C1 segment of cervical spinal cord (tissue), 14 donors: ENCODE data around the gene SPATA31D3.
A peak's percentile ranks its signal among the peaks of the same experiment; 100 is the strongest.
"Not testable (repeated sequence)": the region's sequence is repeated elsewhere in the genome, so short reads cannot be mapped to it uniquely, and the experiment has no call there.

Source experiments
- DNase-seq, 14 donors: peaks; one replicate each; lab custom pipeline; 2025; lab: John Stamatoyannopoulos, UW

The SPATA31D3 gene

GRCh38 chr9:81943393-81943792, at the start of gene SPATA31D3:
SPATA31D3 (plus strand) TSS chr9:81943500; CDS start chr9:81943586, 86 bp downstream.
- DNase-seq, result not testable (repeated sequence)

GRCh38 chr9:81893929-81894328, 49.4 kb upstream of the SPATA31D3 start:
- no peak for DNase-seq

- DNase-seq, result no peak
Observed at GRCh38 chr9:81894891-81895290, 48.4 kb upstream of the SPATA31D3 start.

GRCh38 chr9:81896070-81896469, 47.2 kb upstream of the SPATA31D3 start:
- DNase-seq, result no peak

GRCh38 chr9:81898851-81899250, 44.4 kb upstream of the SPATA31D3 start:
- no peak for DNase-seq

- no peak for DNase-seq
Observed at GRCh38 chr9:81902196-81902595, 41.1 kb upstream of the SPATA31D3 start.

GRCh38 chr9:81902626-81903025, 40.7 kb upstream of the SPATA31D3 start:
- no peak for DNase-seq

GRCh38 chr9:81906671-81907070, 36.6 kb upstream of the SPATA31D3 start:
- DNase-seq, result no peak

- no peak for DNase-seq
Observed at GRCh38 chr9:81912135-81912534, 31.2 kb upstream of the SPATA31D3 start.

GRCh38 chr9:81915801-81916505, 27.3 kb upstream of the SPATA31D3 start:
- no peak for DNase-seq

- not testable (repeated sequence) for DNase-seq
Observed at GRCh38 chr9:81918507-81918906, 24.8 kb upstream of the SPATA31D3 start.

GRCh38 chr9:81928305-81928704, 15.0 kb upstream of the SPATA31D3 start, which contains the start of gene SPATA31D4:
SPATA31D4 (plus strand) TSS chr9:81928428; CDS start chr9:81928514, 86 bp downstream.
- DNase-seq, result not testable (repeated sequence)

- not testable (repeated sequence) for DNase-seq
Observed at GRCh38 chr9:81930147-81930546, 13.2 kb upstream of the SPATA31D3 start.

GRCh38 chr9:81933547-81933946, 9.8 kb upstream of the SPATA31D3 start:
- DNase-seq, result not testable (repeated sequence)

- not testable (repeated sequence) for DNase-seq
Observed at GRCh38 chr9:81948650-81949049, 5.3 kb downstream of the SPATA31D3 start.

GRCh38 chr9:81953096-81953495, 9.8 kb downstream of the SPATA31D3 start:
- no peak for DNase-seq

- DNase-seq, result no peak
Observed at GRCh38 chr9:81955625-81956024, 12.3 kb downstream of the SPATA31D3 start.

- no peak for DNase-seq
Observed at GRCh38 chr9:81964218-81965171, 21.2 kb downstream of the SPATA31D3 start.

- DNase-seq, result peak in 2 of 14 donors; percentile 11 to 70
Observed at GRCh38 chr9:81968026-81968425, 24.7 kb downstream of the SPATA31D3 start.

GRCh38 chr9:81969971-81970370, 26.7 kb downstream of the SPATA31D3 start:
- no peak for DNase-seq

GRCh38 chr9:81971727-81972126, 28.4 kb downstream of the SPATA31D3 start:
- DNase-seq, result no peak

- no peak for DNase-seq
Observed at GRCh38 chr9:81974764-81975163, 31.5 kb downstream of the SPATA31D3 start.
